ENCODE results near the gene COX19.

Gene COX19, protein sequence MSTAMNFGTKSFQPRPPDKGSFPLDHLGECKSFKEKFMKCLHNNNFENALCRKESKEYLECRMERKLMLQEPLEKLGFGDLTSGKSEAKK

DNA sequence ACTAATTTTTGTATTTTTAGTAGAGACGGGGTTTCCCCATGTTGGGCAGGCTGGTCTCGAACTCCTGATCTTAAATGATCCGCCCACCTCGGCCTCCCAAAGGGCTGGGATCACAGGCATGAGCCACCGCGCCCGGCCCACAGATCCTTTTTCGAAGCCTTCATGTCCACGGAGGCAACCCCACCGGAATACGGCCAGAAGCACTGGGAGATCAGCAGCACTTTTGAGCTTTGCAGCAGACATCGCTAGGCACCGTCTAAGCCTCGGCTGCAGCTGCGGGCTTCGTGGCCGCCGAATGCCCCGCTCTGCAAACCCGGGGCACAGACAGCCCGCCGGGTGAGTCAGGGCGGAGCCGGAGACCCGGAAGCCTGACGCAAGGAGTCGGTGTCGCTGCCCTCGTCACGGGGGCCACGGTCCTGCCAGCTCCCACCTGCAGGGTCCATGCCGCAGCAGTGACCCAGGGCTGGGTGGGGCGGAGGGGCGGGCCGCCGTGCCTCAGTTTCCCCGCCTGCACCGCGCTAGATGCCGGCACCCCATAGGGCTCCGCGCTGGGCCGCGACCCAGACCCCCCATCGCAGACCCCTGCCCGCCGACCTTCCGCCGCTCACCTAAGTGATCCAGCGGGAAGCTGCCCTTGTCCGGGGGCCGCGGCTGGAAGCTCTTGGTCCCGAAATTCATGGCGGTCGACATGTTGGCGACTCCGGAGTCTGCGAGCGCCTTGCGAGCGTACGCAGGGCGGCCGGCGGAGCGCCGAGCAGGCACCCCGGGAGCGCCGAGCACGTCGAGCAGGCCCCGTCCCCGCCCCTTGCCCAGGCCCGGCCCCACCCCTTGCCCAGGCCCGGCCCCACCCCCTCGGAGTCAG, at the start of gene COX19:
COX19 (minus strand) TSS at position 730 of the 862 bp plus-strand sequence; CDS start at position 690, 40 bp downstream.
- Mint-ChIP-seq H3K36me3 (ENCODE audit: low read depth) (peaks cover 23% of the 10 kb centered on the region), H3K4me3 (peak within 1 kb of the TSS; percentile 92), H3K27me3 (ENCODE audit: low read depth, poor library complexity) (peaks cover 5% of the 10 kb centered on the region), H3K27ac (peak within 1 kb of the TSS; percentile 94), H3K9me3 (no peaks in the 10 kb centered on the region), H3K4me1 (peaks cover 46% of the 10 kb centered on the region)
- TF ChIP-seq, protein P1, sequence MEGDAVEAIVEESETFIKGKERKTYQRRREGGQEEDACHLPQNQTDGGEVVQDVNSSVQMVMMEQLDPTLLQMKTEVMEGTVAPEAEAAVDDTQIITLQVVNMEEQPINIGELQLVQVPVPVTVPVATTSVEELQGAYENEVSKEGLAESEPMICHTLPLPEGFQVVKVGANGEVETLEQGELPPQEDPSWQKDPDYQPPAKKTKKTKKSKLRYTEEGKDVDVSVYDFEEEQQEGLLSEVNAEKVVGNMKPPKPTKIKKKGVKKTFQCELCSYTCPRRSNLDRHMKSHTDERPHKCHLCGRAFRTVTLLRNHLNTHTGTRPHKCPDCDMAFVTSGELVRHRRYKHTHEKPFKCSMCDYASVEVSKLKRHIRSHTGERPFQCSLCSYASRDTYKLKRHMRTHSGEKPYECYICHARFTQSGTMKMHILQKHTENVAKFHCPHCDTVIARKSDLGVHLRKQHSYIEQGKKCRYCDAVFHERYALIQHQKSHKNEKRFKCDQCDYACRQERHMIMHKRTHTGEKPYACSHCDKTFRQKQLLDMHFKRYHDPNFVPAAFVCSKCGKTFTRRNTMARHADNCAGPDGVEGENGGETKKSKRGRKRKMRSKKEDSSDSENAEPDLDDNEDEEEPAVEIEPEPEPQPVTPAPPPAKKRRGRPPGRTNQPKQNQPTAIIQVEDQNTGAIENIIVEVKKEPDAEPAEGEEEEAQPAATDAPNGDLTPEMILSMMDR (IDR thresholded peaks at IDR 0.05) = no peak
- DNase-seq = peak; percentile 93

DNA sequence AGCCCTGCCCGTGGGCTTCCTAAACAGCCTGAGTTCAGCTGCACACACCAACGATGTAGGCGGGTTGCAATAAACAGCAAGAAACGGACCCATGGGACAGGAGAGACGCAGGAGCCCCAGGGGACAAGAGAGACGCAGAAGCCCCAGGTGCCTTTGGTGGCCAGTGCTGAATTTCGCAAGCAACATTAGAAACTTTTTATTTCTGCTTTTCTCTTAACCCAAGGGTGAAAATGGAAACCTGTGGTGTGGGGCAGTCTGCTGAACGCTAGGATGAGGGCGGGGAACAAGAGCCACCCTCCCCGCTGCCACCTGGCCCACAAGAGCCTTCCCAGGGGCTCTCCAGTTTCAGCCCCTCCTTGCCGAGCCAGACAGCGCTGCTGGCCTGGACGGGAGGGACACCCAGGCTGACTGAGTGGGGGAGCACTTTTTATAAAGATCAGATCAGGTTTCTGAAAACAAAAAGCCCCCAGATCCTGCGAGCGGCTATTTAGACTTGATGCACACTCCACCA, 49.0 kb upstream of the COX19 start:
- peaks cover 26% of the 10 kb centered on the region for H3K36me3 Mint-ChIP-seq (ENCODE audit: low read depth)
- DNase-seq = no peak
- H3K4me3 Mint-ChIP-seq = peak overlapping the region; percentile 61
- H3K27ac Mint-ChIP-seq = peak overlapping the region; percentile 36
- TF ChIP-seq, protein P1 (IDR thresholded peaks at IDR 0.05) = no peak
- H3K4me1 Mint-ChIP-seq = peaks cover 58% of the 10 kb centered on the region
- peaks cover 11% of the 10 kb centered on the region for H3K9me3 Mint-ChIP-seq
- H3K27me3 Mint-ChIP-seq (ENCODE audit: low read depth, poor library complexity) = peaks cover 11% of the 10 kb centered on the region

DNA sequence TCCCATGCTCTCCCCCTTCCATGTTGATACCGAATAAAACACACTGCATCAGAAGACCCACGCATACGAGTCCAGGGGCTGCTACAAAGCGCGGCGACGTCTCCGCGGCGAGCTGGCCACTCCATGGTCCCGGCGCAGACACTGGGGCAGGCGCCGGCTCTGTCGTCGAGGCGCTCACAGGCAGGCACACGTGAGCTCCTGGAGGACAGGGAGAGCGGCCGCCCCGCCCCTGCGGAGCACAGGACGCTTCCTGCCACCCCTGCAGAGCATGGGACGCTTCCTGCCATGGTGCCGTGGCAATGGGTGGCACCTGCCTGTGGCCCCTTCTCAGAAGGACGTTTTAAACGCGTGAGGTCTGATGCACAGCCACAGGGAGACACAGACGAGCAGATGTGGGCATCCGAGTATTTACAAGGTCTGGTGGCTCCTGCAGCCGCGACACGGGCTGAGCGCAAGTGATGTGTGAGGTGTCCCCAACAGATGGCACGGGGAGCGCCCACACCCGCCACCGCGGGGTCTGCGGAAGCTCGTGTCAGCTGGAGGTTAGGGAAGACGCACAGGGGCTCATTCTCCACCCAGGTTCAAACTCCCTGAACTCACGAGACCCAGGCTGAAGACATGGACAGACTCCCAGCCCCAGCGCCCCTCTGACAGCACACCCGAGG, 47.6 kb upstream of the COX19 start:
- no peak for DNase-seq
- peaks cover 53% of the 10 kb centered on the region for H3K4me1 Mint-ChIP-seq
- TF ChIP-seq, protein P1 (IDR thresholded peaks at IDR 0.05) = no peak

DNA sequence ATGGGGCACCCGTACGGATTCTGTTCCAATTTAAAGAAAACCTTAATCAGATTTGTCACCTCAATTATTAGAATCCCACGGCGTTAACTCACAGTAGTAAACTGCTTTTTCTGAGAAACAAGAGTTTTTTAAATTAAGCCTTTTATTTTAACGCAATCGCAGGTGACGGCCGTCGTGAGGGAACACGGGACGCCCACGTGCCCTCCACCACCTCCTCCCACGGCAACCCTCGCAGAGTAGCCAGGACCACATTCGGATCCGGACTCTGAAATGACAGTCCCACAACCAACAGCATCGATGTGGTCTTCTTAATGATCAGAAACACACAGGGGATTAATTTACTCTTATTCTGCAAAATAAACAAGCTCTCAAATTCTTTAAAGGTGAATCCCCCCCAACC, 47.0 kb upstream of the COX19 start:
- Mint-ChIP-seq H3K27me3 (ENCODE audit: low read depth, poor library complexity) (peaks cover 9% of the 10 kb centered on the region), H3K4me1 (peaks cover 52% of the 10 kb centered on the region), H3K9me3 (peaks cover 11% of the 10 kb centered on the region), H3K36me3 (ENCODE audit: low read depth) (peaks cover 34% of the 10 kb centered on the region), H3K4me3 (no peak overlapping the region), H3K27ac (no peak overlapping the region)
- TF ChIP-seq, protein P1 (IDR thresholded peaks at IDR 0.05) = no peak
- DNase-seq = no peak

More for the DNA sequence above, 47.6 kb upstream of the COX19 start:
- Mint-ChIP-seq H3K4me3 (no peak overlapping the region), H3K27me3 (ENCODE audit: low read depth, poor library complexity) (peaks cover 11% of the 10 kb centered on the region), H3K9me3 (peaks cover 11% of the 10 kb centered on the region), H3K36me3 (ENCODE audit: low read depth) (peaks cover 33% of the 10 kb centered on the region), H3K27ac (no peak overlapping the region)

DNA sequence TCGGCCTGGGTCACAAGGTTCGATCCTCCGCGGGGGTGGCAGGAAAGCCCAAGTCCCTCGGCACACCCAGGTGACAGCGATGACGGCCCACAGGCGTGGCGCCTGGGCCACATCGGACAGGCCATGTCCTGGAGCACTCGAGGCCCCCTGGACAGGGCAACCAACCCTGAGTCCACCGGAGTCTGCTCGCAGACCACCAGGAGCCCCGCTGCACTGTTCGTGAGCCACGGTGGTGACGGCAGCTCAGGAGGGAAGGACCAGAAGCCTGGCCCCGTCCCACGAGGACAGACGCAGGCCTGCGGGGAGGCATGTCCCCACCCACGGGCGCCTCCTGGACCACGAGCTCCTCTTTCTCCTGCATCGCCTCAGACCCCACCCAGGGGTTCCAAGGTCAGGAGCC, 46.6 kb upstream of the COX19 start:
- Mint-ChIP-seq H3K27ac (no peak overlapping the region), H3K9me3 (peaks cover 11% of the 10 kb centered on the region), H3K36me3 (ENCODE audit: low read depth) (peaks cover 34% of the 10 kb centered on the region), H3K4me1 (peaks cover 48% of the 10 kb centered on the region), H3K4me3 (no peak overlapping the region), H3K27me3 (ENCODE audit: low read depth, poor library complexity) (peaks cover 6% of the 10 kb centered on the region)
- TF ChIP-seq, protein P1 (IDR thresholded peaks at IDR 0.05) = no peak
- DNase-seq = no peak
